Prostate gland (tissue), 2 donors: ENCODE measurements around the gene FBXO5. TPM values are rescaled to one million over a fixed set of nuclear protein-coding genes. Genes with fewer than 3 reads are reported as not detected.

Experiments
- DNase-seq: peaks from one replicate; pipeline ENCODE4 v3.0.0-alpha.2; 2019; ENCODE audit warnings: low spot score
- H3K27ac ChIP-seq, 2 donors: fragments of 200-600 bp; sonication (generic); 2 replicates each; pipeline ENCODE4 v1.5.1; 2017 to 2019
- H3K27me3 ChIP-seq: fragments of 200-600 bp; sonication (generic); replicated peaks from 2 replicates; pipeline ENCODE4 v1.5.1; 2019; ENCODE audit not compliant: insufficient read depth
- H3K36me3 ChIP-seq, 2 donors: fragments of 200-600 bp; sonication (generic); 1 replicate in 1 of 2; 2 replicates in 1 of 2; pipeline versions ENCODE4 v1.5.1 to v1.8.1; 2017 to 2019
- H3K4me1 ChIP-seq: fragments of 200-600 bp; sonication (generic); replicated peaks from 2 replicates; pipeline ENCODE4 v1.5.1; 2019
- H3K4me3 ChIP-seq, 2 donors: fragments of 200-600 bp; sonication (generic); 2 replicates each; pipeline ENCODE4 v1.5.1; 2017 to 2019
- H3K9me3 ChIP-seq: fragments of 200-600 bp; sonication (generic); 2 replicates; pipeline ENCODE4 v1.5.1; 2017
- POLR2A ChIP-seq: fragments of 450-650 bp; IDR thresholded peaks from one replicate; pipeline ENCODE4 v1.6.1; 2016; ENCODE audit warnings: antibody characterized with exemption, mild to moderate bottlenecking
- POLR2AphosphoS5 ChIP-seq: sonication (generic); formaldehyde crosslinking; IDR thresholded peaks from one replicate; pipeline ENCODE4 v1.6.1; 2017; ENCODE audit warnings: antibody characterized with exemption
- WGBS: methylation state at CpG from one replicate; pipeline ENCODE4 v1.1.5; 2018; 5-methylcytosine and 5-hydroxymethylcytosine counted together
- intact Hi-C: fragments of 100-400 bp; cut with DNase I; formaldehyde crosslinking; loops from one replicate; pipeline ENCODE4 v1.14.2; 2022
- total RNA-seq, 2 donors: library from RNA; depleted of rRNA; stranded (reverse); fragments of >200 nt; gene quantifications; one replicate each; pipeline ENCODE4 v1.1.0, GENCODE V29; 2016
- TF ChIP-seq, protein P1 (sequence below), 4 experiments: fragments of 200-600 bp in 2 of 4; fragments of 450-650 bp in 2 of 4; sonication (generic) in 2 of 4; IDR thresholded peaks; 1 replicate in 3 of 4; 2 replicates in 1 of 4; pipeline ENCODE4 v1.5.1; 2016 to 2019; ENCODE audit warnings: antibody characterized with exemption in 4 of 4, mild to moderate bottlenecking in 2 of 4, moderate library complexity in 2 of 4

FBXO5 gene
- total RNA-seq, 2 donors from 2014 or later = 3.0 to 5.2 TPM

DNA sequence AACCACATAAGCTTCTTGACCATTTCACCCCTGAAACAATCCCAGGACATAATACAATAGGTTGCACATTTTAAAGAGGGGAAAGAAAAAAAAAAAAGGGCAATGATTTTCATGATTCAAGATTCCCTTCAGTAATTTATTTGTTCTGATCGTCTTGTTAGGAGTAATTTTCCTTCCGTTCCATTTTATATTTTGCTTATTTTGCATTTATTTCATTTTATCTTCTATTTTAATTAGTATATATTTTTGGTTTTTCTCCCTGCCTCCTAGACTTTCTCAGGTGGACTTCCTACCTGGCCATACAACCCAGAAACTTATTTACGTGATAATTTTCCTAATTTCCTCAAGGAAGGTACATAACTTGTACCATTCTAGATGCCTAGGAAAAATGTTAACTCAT lies 32.6 kb downstream of the FBXO5 start:
- Histone ChIP-seq H3K27ac (no peak overlapping the region), H3K36me3 (no peaks in the 10 kb centered on the region), H3K4me3 (no peak overlapping the region), H3K27me3 (no peaks in the 10 kb centered on the region), H3K9me3 (no peaks in the 10 kb centered on the region), H3K4me1 (no peaks in the 10 kb centered on the region)
- intact Hi-C loops = no loop called here
- no peak for TF ChIP-seq POLR2A
- TF ChIP-seq POLR2AphosphoS5 = no peak
- TF ChIP-seq, protein P1, sequence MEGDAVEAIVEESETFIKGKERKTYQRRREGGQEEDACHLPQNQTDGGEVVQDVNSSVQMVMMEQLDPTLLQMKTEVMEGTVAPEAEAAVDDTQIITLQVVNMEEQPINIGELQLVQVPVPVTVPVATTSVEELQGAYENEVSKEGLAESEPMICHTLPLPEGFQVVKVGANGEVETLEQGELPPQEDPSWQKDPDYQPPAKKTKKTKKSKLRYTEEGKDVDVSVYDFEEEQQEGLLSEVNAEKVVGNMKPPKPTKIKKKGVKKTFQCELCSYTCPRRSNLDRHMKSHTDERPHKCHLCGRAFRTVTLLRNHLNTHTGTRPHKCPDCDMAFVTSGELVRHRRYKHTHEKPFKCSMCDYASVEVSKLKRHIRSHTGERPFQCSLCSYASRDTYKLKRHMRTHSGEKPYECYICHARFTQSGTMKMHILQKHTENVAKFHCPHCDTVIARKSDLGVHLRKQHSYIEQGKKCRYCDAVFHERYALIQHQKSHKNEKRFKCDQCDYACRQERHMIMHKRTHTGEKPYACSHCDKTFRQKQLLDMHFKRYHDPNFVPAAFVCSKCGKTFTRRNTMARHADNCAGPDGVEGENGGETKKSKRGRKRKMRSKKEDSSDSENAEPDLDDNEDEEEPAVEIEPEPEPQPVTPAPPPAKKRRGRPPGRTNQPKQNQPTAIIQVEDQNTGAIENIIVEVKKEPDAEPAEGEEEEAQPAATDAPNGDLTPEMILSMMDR (IDR thresholded peaks at IDR 0.05) = no peak
- DNase-seq = no peak
- WGBS = 77% methylated on average over 3 of the region's 3 CpGs

DNA sequence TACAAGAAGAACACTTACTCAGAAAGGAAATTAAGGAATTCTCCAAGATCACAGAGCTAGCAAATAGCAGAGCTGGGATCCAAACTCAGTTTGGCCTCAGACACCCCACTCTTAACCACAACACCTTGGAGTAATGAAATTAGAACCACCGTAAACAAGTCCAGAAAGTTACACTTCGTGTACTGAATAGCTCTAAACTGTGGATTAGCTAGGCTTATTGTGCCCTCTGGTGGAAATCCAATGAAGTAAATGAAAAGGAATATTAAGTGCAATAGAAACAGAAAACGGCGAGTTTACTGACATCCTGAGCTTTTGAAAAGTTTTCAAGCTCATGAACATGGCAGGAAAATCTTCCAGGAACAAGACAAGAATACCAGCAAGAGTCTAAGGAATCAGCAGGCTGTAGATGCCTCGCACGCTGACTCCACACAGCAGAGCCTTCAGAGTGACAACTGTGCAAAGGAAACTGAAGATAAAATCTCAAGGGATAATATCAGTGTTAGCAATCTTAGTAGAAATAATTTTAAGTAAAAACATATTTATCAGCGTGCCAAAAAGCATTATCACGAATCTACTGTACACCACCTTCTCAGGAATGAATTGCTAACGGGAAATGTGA lies 34.6 kb downstream of the FBXO5 start:
- H3K9me3 ChIP-seq = no peaks in the 10 kb centered on the region
- no peak for DNase-seq
- TF ChIP-seq POLR2AphosphoS5 (no peak), POLR2A (no peak)
- TF ChIP-seq, protein P1 (IDR thresholded peaks at IDR 0.05) = peak in 3 of 4 experiments; percentile 43 to 62 (median 49)
- no peaks in the 10 kb centered on the region for H3K36me3 ChIP-seq
- H3K4me1 ChIP-seq = no peaks in the 10 kb centered on the region
- H3K27ac ChIP-seq = no peak overlapping the region
- WGBS = 20% methylated on average over 9 of the region's 9 CpGs
- no peaks in the 10 kb centered on the region for H3K27me3 ChIP-seq
- no peak overlapping the region for H3K4me3 ChIP-seq
- intact Hi-C loops = loop anchor here (10.0 kb wide), 1 partner anchor 83 kb away; no protein-coding TSS in a partner anchor

DNA sequence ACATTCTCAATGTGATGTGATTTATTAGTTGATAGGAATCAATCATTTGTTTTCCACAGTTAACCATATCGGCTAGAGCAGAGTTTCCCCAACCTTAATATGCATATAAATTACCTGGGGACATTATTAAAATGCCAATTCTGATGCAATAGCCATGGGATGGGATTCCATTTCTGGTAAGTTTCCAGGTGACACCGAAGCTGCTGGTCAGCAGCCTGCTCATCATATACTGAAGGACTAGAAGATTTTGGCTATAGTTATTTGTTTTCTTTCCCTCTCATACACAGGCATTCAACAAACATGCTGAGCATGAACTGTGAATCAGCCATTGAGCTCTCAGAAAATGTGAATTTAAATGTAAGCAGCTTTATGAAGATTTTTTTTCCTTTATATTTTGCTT lies 35.8 kb downstream of the FBXO5 start:
- WGBS = 56% methylated on average over 2 of the region's 2 CpGs
- intact Hi-C loops = loop anchor here (10.0 kb wide), 1 partner anchor 82 kb away; no protein-coding TSS in a partner anchor
- no peaks in the 10 kb centered on the region for H3K36me3 ChIP-seq

DNA sequence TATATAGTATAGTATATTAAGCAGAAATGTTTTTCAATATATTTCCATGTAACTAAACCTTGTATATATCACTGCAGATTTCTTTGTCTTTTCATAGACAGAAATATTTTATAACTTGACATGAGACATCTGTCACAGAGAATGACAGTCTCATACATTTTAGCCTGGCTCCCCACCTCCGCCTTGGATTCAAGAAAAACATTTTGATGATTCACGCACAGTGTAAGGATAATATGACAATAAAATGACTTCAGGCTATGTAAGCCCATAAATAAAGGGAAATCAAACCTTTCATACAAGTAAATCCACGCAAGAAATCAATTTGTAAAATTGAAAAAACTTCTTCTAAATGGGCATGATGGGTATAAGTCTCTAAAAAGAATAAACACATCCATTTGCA lies 36.4 kb downstream of the FBXO5 start:
- no peak for DNase-seq
- Histone ChIP-seq H3K27me3 (no peaks in the 10 kb centered on the region), H3K4me3 (no peak overlapping the region), H3K36me3 (no peaks in the 10 kb centered on the region), H3K9me3 (no peaks in the 10 kb centered on the region), H3K27ac (no peak overlapping the region), H3K4me1 (no peaks in the 10 kb centered on the region)
- 77% methylated on average over 3 of the region's 3 CpGs for WGBS
- intact Hi-C loops = loop anchor here (10.0 kb wide), 1 partner anchor 82 kb away; no protein-coding TSS in a partner anchor
- TF ChIP-seq, protein P1 (IDR thresholded peaks at IDR 0.05) = no peak
- TF ChIP-seq POLR2A = no peak

More for the DNA sequence above, 35.8 kb downstream of the FBXO5 start:
- H3K9me3 ChIP-seq = no peaks in the 10 kb centered on the region
- H3K4me1 ChIP-seq = no peaks in the 10 kb centered on the region
- H3K4me3 ChIP-seq = no peak overlapping the region
- no peak for DNase-seq
- no peaks in the 10 kb centered on the region for H3K27me3 ChIP-seq
- TF ChIP-seq, protein P1 (IDR thresholded peaks at IDR 0.05) = no peak
- TF ChIP-seq POLR2A (no peak), POLR2AphosphoS5 (no peak)
- no peak overlapping the region for H3K27ac ChIP-seq
